Measurements from ENCODE around the gene BCL6.

The BCL6 gene

DNA sequence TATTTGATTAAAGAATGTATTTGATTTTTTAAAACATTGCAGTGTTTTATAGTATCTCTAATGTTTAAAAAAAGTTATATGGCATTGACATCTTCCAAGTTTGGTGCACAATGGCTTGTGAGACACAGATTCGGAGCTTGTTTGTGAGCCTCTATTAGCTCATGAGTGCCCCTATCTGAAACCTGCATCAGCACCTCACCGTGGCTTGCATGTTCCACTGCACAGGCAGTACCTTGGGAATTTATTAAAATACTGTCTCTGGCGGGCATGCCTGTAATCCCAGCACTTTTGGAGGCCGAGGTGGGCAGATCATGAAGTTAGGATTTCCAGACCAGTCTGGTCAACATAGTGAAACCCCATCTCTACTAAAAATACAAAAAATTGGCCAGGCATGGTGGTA, 36.1 kb downstream of the BCL6 start:
- Histone ChIP-seq H3K27me3 (ENCODE audit: low read depth) (no peaks in the 10 kb centered on the region), H3K36me3 (replicated peaks) (no peaks in the 10 kb centered on the region), H3K9me3 (no peaks in the 10 kb centered on the region), H3K4me1 (no peaks in the 10 kb centered on the region), H3K4me3 (no peak overlapping the region)
- peak; percentile 44 to 46 for DNase-seq (ENCODE audit: low spot score in 2 of 2)
- in situ Hi-C loops (cut with MboI; ENCODE audit: low sequenced_read_pairs), result no loop called here

DNA sequence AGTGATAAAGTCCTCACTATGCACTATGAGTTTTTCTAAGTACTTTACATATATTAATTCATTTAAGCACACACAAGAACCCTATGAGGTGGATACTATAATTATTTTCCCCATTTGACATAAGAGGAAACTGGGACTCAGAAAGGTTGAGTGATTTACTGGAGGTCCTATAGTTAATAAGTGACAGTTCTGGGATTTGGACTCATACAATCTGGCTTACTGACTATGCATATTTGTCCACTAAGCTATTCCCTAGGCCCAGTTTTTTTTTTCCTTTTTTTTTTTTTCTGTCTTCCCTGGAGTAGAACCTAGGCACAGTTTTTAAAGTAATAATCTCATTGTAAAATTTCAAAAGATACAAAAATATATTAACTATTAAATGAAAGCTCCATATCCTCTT, 36.6 kb downstream of the BCL6 start:
- Histone ChIP-seq H3K27me3 (ENCODE audit: low read depth) (no peaks in the 10 kb centered on the region), H3K4me3 (no peak overlapping the region), H3K9me3 (no peaks in the 10 kb centered on the region), H3K36me3 (replicated peaks) (no peaks in the 10 kb centered on the region), H3K4me1 (no peaks in the 10 kb centered on the region)
- in situ Hi-C loops (cut with MboI; ENCODE audit: low sequenced_read_pairs), result no loop called here
- DNase-seq (ENCODE audit: low spot score in 2 of 2), result no peak

DNA sequence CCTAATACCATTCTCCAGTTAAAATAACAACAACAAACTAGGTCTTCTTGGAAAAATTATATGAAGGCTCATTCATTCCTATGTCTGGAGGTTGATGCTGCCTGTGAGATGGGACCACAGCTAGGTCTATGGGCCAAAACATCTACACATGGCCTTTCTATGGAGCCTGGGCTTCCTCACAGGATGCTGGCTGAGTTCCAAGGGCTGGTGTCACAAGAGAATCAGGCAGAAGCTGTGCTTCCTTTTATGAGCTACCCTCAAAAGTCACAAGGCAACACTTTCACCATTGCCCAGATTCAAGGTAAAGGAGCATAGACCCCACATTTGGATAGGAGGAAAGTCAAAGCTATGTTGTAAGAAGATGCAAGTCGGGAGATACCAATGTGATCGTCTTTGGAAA, 38.3 kb downstream of the BCL6 start:
- no peak for DNase-seq (ENCODE audit: low spot score in 2 of 2)
- H3K4me1 ChIP-seq, result no peaks in the 10 kb centered on the region
- H3K4me3 ChIP-seq, result no peak overlapping the region
- no peaks in the 10 kb centered on the region for H3K27me3 ChIP-seq (ENCODE audit: low read depth)
- in situ Hi-C loops (cut with MboI; ENCODE audit: low sequenced_read_pairs), result no loop called here
- no peaks in the 10 kb centered on the region for H3K36me3 ChIP-seq (replicated peaks)
- H3K9me3 ChIP-seq, result no peaks in the 10 kb centered on the region

DNA sequence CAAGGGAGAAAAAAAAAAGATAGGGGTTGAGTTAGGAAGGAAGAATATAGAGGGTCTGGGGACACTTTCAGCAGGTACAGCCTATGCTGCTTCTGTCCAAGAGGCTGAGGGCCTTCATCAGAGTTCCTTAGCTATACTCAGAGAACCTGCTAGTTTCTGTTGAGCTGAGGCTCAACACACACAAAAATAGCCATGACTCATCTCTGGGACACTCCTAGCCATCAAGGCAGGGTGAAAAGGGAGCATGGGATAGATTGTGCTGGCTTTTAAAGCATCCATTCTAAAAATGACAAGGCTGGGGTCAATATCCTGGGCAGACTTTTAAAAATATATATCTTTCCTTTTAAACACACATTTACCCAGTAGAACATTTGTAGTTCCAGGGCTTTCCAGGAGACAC, 40.1 kb downstream of the BCL6 start:
- DNase-seq (ENCODE audit: low spot score in 2 of 2), result no peak
- H3K4me1 ChIP-seq, result no peaks in the 10 kb centered on the region
- in situ Hi-C loops (cut with MboI; ENCODE audit: low sequenced_read_pairs), result no loop called here
- no peaks in the 10 kb centered on the region for H3K36me3 ChIP-seq (replicated peaks)
- H3K9me3 ChIP-seq, result no peaks in the 10 kb centered on the region
- no peaks in the 10 kb centered on the region for H3K27me3 ChIP-seq (ENCODE audit: low read depth)
- no peak overlapping the region for H3K4me3 ChIP-seq

DNA sequence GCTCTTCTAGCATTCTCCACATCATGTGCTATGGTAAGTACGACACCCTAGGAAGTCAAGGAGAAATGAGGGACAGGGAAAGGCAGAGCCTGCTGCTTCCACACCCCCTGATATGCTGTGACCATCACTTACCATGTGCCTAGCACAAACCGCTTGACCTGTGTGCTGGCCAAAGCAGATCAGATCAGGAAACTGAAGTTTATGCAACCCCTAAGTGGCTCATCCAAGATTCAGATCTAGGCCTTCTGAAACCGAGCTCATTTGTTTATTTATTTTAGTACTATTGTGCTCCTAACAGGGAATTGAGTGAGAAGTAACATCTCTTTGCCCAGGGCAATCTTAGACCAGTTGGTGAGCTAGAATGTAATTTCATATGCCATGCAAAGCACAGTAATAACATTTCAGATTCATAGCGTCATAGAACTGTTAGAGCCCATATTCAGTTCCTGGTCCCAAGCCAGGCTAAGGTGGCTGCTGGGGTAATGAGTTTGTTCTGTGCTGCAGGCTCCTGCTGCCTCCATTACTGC, 42.7 kb downstream of the BCL6 start, which contains the start of gene RTP2:
TSS of gene RTP2 (minus strand) at position 51 of the 527 bp plus-strand sequence. CDS start 429 bp downstream, outside the sequence.
- no peak within 1 kb of the TSS for H3K4me3 ChIP-seq
- in situ Hi-C loops (cut with MboI; ENCODE audit: low sequenced_read_pairs), result no loop called here
- H3K36me3 ChIP-seq (replicated peaks), result no peaks in the 10 kb centered on the region
- no peaks in the 10 kb centered on the region for H3K9me3 ChIP-seq
- no peaks in the 10 kb centered on the region for H3K4me1 ChIP-seq
- no peaks in the 10 kb centered on the region for H3K27me3 ChIP-seq (ENCODE audit: low read depth)
- DNase-seq (ENCODE audit: low spot score in 2 of 2), result no peak

DNA sequence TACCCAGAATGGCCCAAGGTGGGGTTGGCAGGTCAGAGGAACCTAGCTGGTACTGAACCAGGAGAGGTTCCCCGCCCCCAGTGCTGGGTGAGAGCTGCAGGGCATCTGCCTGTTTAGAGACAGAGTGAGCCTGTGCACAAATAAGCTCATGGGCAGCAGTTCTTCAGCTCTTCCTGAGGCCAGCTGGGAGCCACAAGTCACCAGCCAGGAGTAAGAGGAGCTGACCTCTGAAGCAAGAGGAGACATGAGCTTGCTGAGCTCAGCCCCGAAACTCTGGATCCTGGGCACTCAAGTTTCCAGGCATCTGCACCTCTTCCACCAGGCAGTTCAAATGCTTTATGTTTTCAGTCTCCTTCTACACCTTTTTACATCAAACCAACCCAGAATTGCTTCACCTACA, 45.0 kb downstream of the BCL6 start:
- no peaks in the 10 kb centered on the region for H3K36me3 ChIP-seq (replicated peaks)
- in situ Hi-C loops (cut with MboI; ENCODE audit: low sequenced_read_pairs), result no loop called here
- H3K9me3 ChIP-seq, result no peaks in the 10 kb centered on the region
- no peak overlapping the region for H3K4me3 ChIP-seq
- no peaks in the 10 kb centered on the region for H3K27me3 ChIP-seq (ENCODE audit: low read depth)
- no peak for DNase-seq (ENCODE audit: low spot score in 2 of 2)
- no peaks in the 10 kb centered on the region for H3K4me1 ChIP-seq

DNA sequence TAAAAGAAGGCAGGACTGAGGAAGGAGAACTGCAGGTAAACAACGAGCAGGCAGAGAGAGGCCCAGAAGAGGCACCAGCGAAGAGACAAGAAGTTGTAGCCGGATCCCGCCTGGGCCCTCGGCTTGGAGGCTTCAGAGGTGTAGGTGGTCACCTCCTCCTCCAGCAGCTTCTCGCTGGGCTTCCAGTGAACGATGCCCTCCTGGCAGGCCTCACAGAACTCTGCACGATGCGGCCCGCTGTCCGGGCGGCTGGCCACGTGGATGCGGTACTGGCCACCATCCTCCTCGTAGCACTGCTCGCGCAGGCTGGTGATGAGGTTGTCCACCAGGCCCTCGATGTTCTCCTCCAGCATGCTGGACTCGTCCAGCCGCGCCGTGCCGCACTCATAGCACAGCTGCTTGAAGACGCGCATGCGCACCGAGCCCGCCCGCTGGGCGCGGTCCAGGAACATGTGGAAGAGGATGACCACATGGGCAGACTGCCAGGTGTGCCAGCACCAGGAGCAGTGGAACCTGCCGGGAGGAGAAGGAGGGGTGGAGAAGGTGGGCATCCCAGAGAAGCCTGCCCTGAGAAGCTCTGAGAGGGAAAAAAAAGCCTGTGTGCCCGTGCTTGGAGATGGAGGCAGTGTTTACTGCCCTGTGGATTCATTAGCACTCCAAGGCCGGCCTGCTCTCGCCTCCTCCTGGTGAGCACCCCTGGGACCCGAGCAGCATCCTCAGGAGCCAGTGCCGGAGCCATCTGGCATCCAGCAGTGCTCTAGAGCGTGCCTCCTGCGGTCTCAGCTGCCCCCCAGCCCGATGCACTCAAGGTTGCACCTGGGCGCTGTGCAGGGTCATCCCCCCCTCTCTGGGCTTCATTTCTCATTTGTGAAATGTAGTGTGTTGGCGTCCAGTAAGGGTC, 46.5 kb downstream of the BCL6 start:
- Histone ChIP-seq H3K27me3 (ENCODE audit: low read depth) (no peaks in the 10 kb centered on the region), H3K36me3 (replicated peaks) (no peaks in the 10 kb centered on the region), H3K4me3 (no peak overlapping the region), H3K4me1 (no peaks in the 10 kb centered on the region), H3K9me3 (no peaks in the 10 kb centered on the region)
- in situ Hi-C loops (cut with MboI; ENCODE audit: low sequenced_read_pairs), result loop anchor here (25.0 kb wide), 1 partner anchor 861 kb away; the partner anchor contains the start of gene ADIPOQ
- no peak for DNase-seq (ENCODE audit: low spot score in 2 of 2)

DNA sequence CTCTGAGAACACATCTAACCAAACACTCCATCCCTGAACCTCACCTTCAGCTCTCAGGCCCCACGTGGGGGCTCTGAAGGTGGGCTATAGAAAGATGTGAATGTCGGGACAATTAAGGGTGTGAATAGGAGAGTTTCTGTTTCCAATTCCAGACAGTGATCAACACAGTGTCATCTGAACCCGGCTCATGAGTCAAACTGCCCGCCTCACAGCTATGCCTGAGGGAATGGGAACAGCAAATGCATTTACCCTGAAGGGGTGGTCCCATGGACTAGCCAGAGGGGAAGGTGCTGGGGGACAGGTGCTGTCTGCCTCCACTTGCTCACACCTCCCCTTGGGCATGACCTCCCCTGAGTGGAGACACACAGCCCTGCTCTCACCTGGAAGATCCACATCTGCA, 49.2 kb downstream of the BCL6 start:
- Histone ChIP-seq H3K4me1 (no peaks in the 10 kb centered on the region), H3K36me3 (replicated peaks) (no peaks in the 10 kb centered on the region), H3K4me3 (no peak overlapping the region), H3K9me3 (no peaks in the 10 kb centered on the region), H3K27me3 (ENCODE audit: low read depth) (no peaks in the 10 kb centered on the region)
- in situ Hi-C loops (cut with MboI; ENCODE audit: low sequenced_read_pairs), result loop anchor here (25.0 kb wide), 1 partner anchor 859 kb away; the partner anchor contains the start of gene ADIPOQ
- no peak for DNase-seq (ENCODE audit: low spot score in 2 of 2)

DNA sequence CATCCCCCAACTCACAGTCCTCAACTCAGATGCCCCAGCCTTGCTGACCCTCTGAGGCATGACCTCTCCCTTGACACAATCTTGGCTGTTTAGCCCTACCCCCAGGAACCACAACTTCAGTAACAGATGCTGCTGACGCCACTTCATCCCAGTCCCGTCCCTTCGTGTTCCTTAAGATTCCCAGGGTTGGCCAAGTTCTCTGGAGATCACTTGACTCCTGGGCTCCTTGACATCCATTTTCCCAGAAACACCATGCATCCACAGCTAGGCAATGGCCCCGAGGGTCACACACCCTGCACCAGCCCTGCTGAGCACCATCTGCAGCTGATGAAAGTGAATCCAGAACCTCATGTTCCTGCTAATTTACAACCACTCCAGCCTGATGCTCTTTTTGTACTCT, 49.8 kb downstream of the BCL6 start:
- DNase-seq (ENCODE audit: low spot score in 2 of 2), result no peak
- H3K27me3 ChIP-seq (ENCODE audit: low read depth), result no peaks in the 10 kb centered on the region
- no peaks in the 10 kb centered on the region for H3K36me3 ChIP-seq (replicated peaks)
- in situ Hi-C loops (cut with MboI; ENCODE audit: low sequenced_read_pairs), result loop anchor here (25.0 kb wide), 1 partner anchor 858 kb away; the partner anchor contains the start of gene ADIPOQ
- no peak overlapping the region for H3K4me3 ChIP-seq
- H3K4me1 ChIP-seq, result no peaks in the 10 kb centered on the region
- no peaks in the 10 kb centered on the region for H3K9me3 ChIP-seq

DNA sequence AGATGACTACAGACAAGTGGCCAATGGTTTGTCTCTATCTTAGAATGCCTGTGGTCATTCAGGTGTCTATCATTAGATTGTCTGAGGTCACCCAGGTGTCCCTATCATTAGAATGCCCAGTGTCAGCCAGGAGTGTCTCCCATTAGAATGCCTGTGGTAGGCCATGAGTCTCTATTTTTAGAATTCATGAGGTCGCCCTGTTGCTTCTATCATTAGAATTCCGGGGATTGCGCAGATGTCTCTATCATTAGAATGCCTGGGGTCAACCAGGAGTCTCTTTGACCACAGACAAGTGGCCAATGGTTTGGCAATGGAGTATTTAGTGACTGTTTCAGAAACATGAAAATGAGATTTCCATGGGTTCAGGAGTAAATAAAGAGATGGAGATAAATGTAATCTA, 50.5 kb downstream of the BCL6 start:
- no peak overlapping the region for H3K4me3 ChIP-seq
- no peak for DNase-seq (ENCODE audit: low spot score in 2 of 2)
- no peaks in the 10 kb centered on the region for H3K36me3 ChIP-seq (replicated peaks)
- H3K4me1 ChIP-seq, result no peaks in the 10 kb centered on the region
- H3K27me3 ChIP-seq (ENCODE audit: low read depth), result no peaks in the 10 kb centered on the region
- in situ Hi-C loops (cut with MboI; ENCODE audit: low sequenced_read_pairs), result loop anchor here (25.0 kb wide), 1 partner anchor 858 kb away; the partner anchor contains the start of gene ADIPOQ
- no peaks in the 10 kb centered on the region for H3K9me3 ChIP-seq

DNA sequence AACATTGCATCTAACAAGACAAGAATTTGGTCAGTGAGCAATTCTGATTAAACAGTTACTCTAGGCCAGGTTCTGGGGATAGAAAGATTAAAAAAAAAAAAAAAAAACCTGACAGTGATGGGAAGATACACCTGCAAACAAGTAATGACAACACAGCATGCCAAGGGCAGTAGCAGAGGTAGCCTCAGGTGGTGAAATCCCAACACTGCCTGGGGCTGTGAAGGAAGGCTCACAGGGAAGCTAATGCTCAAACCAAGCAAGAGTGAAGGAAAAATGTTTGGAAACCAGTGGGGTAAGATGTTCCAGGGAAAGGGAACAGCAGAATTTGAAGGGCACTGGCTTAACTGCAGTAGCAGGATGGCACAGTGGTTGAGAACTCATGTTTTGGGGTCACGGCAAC, 51.8 kb downstream of the BCL6 start:
- no peaks in the 10 kb centered on the region for H3K9me3 ChIP-seq
- no peaks in the 10 kb centered on the region for H3K27me3 ChIP-seq (ENCODE audit: low read depth)
- H3K4me1 ChIP-seq, result no peaks in the 10 kb centered on the region
- H3K4me3 ChIP-seq, result no peak overlapping the region
- no peaks in the 10 kb centered on the region for H3K36me3 ChIP-seq (replicated peaks)
- in situ Hi-C loops (cut with MboI; ENCODE audit: low sequenced_read_pairs), result loop anchor here (25.0 kb wide), 1 partner anchor 856 kb away; the partner anchor contains the start of gene ADIPOQ
- no peak for DNase-seq (ENCODE audit: low spot score in 2 of 2)

DNA sequence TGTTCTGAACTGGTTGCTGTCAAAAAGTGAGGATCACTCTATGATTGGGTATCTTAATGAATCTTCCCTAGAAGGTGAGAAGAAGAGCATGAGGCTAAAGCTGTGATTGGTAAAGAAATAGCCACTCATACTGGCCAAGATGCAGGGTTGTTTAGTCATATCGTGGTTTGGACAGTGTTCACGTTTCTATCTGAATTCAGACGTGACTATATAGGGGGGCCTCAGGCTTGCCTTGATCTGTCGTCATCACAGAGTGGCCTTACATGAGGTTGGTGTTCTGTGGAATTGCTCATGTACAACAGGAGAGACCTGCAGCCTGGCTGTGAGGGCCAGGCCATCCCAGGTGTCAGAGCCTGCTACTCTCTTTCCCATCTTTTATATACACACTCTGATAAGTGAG, 55.3 kb downstream of the BCL6 start:
- no peak for DNase-seq (ENCODE audit: low spot score in 2 of 2)
- H3K9me3 ChIP-seq, result no peaks in the 10 kb centered on the region
- in situ Hi-C loops (cut with MboI; ENCODE audit: low sequenced_read_pairs), result loop anchor here (25.0 kb wide), 1 partner anchor 853 kb away; the partner anchor contains the start of gene ADIPOQ
- no peaks in the 10 kb centered on the region for H3K36me3 ChIP-seq (replicated peaks)
- no peaks in the 10 kb centered on the region for H3K4me1 ChIP-seq
- H3K4me3 ChIP-seq, result no peak overlapping the region
- no peaks in the 10 kb centered on the region for H3K27me3 ChIP-seq (ENCODE audit: low read depth)

DNA sequence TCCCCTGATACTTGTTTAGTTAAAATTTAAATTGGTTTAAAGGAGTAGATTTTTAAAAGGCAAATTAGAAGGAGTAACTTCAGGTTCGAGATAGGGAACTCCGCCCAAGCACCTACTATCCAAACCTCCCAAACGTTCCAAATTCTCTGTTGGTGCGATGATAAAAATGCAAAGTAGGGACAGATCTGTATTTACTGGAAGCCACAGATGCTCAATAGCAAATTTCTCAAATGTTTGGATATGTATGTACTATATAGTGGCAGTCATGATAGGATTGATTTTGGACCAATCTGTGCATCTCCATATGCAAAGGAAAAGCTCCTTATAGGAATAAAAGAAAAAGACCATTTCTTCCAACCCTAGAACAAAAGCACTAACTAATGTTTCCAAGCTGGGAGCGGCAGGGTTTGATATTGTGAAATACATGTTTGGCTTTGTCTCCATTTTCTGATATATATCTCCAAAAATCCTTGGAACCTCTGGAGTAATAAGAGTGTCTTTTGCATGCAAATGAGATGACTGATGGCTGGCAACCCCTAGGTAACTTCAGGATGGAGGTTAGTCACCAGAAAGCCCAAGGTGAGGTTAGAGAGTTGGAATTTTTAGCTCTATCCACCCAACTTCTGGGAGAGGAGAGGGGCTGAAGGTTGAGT, 58.5 kb downstream of the BCL6 start:
- Histone ChIP-seq H3K4me3 (no peak overlapping the region), H3K9me3 (no peaks in the 10 kb centered on the region), H3K4me1 (no peaks in the 10 kb centered on the region), H3K27me3 (ENCODE audit: low read depth) (no peaks in the 10 kb centered on the region; the same call in 1 of the 2 replicates), H3K36me3 (replicated peaks) (no peaks in the 10 kb centered on the region)
- in situ Hi-C loops (cut with MboI; ENCODE audit: low sequenced_read_pairs), result loop anchor here (25.0 kb wide), 1 partner anchor 849 kb away; the partner anchor contains the start of gene ADIPOQ
- DNase-seq (ENCODE audit: low spot score in 2 of 2), result no peak

DNA sequence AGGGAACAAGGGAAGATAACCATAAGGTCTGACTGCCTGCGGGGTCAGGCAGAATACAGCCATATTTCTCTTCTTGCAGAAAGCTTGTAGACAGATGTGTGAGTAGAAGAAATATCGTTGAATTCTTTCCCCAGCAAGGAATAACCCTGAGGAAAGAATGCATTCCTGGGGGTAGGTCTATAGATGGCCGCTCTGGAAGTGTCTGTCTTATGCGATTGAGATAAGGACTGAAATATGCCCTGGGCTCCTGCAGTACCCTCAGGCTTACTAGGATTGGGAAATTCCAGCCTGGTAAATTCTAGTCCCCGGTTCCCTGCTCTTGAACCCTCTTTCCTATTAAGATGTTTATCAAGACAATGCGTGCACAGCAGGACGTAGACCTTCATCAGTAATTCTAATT, 59.3 kb downstream of the BCL6 start:
- H3K36me3 ChIP-seq (replicated peaks), result no peaks in the 10 kb centered on the region
- no peaks in the 10 kb centered on the region for H3K4me1 ChIP-seq
- H3K27me3 ChIP-seq (ENCODE audit: low read depth), result peaks cover 5% of the 10 kb centered on the region
- H3K9me3 ChIP-seq, result no peaks in the 10 kb centered on the region
- in situ Hi-C loops (cut with MboI; ENCODE audit: low sequenced_read_pairs), result loop anchor here (25.0 kb wide), 1 partner anchor 849 kb away; the partner anchor contains the start of gene ADIPOQ
- no peak overlapping the region for H3K4me3 ChIP-seq
- no peak for DNase-seq (ENCODE audit: low spot score in 2 of 2)
